B cell (primary cell): ENCODE measurements around the gene LPAR5. TPM values are rescaled to one million over a fixed set of nuclear protein-coding genes. Genes with fewer than 3 reads are reported as not detected.

ENCODE experiments used
- ATAC-seq: fragments of 200-7000 bp; cut with Tn5 transposase; one replicate; pipeline ENCODE4 v1.10.0; 2021; ENCODE audit warnings: low read depth, mild to moderate bottlenecking, moderate number of reproducible peaks, moderate library complexity
- CTCF ChIA-PET: fragments of 350-600 bp; sonication (Branson Sonifier 250); formaldehyde crosslinking; loops from one replicate; lab custom pipeline; 2021; ENCODE audit warnings: antibody characterized with exemption, inconsistent platforms; lab: Charles Lee
- POLR2A ChIA-PET: fragments of 350-600 bp; sonication (Branson Sonifier 250); formaldehyde crosslinking; loops from one replicate; lab custom pipeline; 2021; ENCODE audit warnings: antibody characterized with exemption; lab: Charles Lee
- DNase-seq: peaks from one replicate; pipeline ENCODE4 v3.0.0; 2013
- H2AFZ ChIP-seq: 2 replicates; pipeline ENCODE4 v1.6.1; 2012; ENCODE audit warnings: mild to moderate bottlenecking, low read depth, low read length; ENCODE audit not compliant: insufficient read depth, poor library complexity, severe bottlenecking
- H3K27ac ChIP-seq, 2 donors: 1 replicate in 1 of 2; 2 replicates in 1 of 2; pipeline ENCODE4 v1.5.1; 2012 to 2013; ENCODE audit warnings: low read length in 2 of 2, mild to moderate bottlenecking in 2 of 2, moderate library complexity in 1 of 2
- H3K27me3 ChIP-seq, 4 experiments: fragments of 200-600 bp in 1 of 4; sonication (generic) in 1 of 4; replicated peaks in 1 of 4; 1 replicate in 2 of 4; 2 replicates in 2 of 4; pipeline versions ENCODE4 v1.6.1 to v1.7.0; 2013 to 2016; ENCODE audit warnings: low read length in 3 of 4, mild to moderate bottlenecking in 2 of 4, mixed read lengths in 1 of 4, moderate library complexity in 1 of 4; ENCODE audit not compliant: insufficient read depth in 4 of 4, control insufficient read depth in 3 of 4; ENCODE audit errors: control extremely low read depth in 1 of 4
- H3K36me3 ChIP-seq, 2 experiments: replicated peaks in 1 of 2; 1 replicate in 1 of 2; 2 replicates in 1 of 2; pipeline versions ENCODE4 v1.6.1 to v1.7.1; 2013; ENCODE audit warnings: low read length in 1 of 2; ENCODE audit not compliant: insufficient read depth in 2 of 2, control insufficient read depth in 1 of 2; ENCODE audit errors: control extremely low read depth in 1 of 2, extremely low read depth in 1 of 2
- H3K4me1 ChIP-seq, 2 donors: fragments of 200-600 bp in 1 of 2; sonication (generic) in 1 of 2; 1 replicate in 1 of 2; 2 replicates in 1 of 2; pipeline versions ENCODE4 v1.5.1 to v1.6.1; 2013 to 2017; ENCODE audit warnings: low read length in 2 of 2; ENCODE audit not compliant: control insufficient read depth in 2 of 2, insufficient read depth in 2 of 2
- H3K4me2 ChIP-seq: replicated peaks from 2 replicates; pipeline ENCODE3; 2012; ENCODE audit warnings: mild to moderate bottlenecking, low read depth, low read length; ENCODE audit not compliant: poor library complexity, severe bottlenecking
- H3K4me3 ChIP-seq, 5 experiments: fragments of 200-600 bp in 1 of 5; sonication (generic) in 1 of 5; 1 replicate in 3 of 5; 2 replicates in 2 of 5; pipeline versions ENCODE4 v1.5.1 to v1.7.0; 2011 to 2016; ENCODE audit warnings: low read length in 4 of 5, mild to moderate bottlenecking in 4 of 5, low read depth in 2 of 5, control low read depth in 1 of 5, moderate library complexity in 1 of 5; ENCODE audit not compliant: insufficient read depth in 1 of 5; ENCODE audit errors: control extremely low read depth in 1 of 5, extremely low read depth in 1 of 5
- H3K79me2 ChIP-seq: fragments of 200-600 bp; sonication (generic); one replicate; pipeline ENCODE4 v1.6.0; 2016; ENCODE audit warnings: low read length; ENCODE audit not compliant: control insufficient read depth, insufficient read depth
- H3K9ac ChIP-seq: fragments of 200-600 bp; sonication (generic); 2 replicates; pipeline ENCODE4 v1.6.1; 2017; ENCODE audit warnings: mild to moderate bottlenecking, low read length, moderate library complexity
- H3K9me3 ChIP-seq, 3 donors: one replicate each; pipeline versions ENCODE4 v1.6.1 to v1.7.1; 2013; ENCODE audit warnings: low read length in 2 of 3; ENCODE audit not compliant: control insufficient read depth in 2 of 3, insufficient read depth in 1 of 3; ENCODE audit errors: control extremely low read depth in 1 of 3
- H4K20me1 ChIP-seq: 2 replicates; pipeline ENCODE4 v1.6.0; 2012; ENCODE audit warnings: mild to moderate bottlenecking, low read length; ENCODE audit not compliant: insufficient read depth, control insufficient read depth, poor library complexity, severe bottlenecking
- H3K27ac Mint-ChIP-seq: one replicate; pipeline ENCODE4 v1.8.0; 2021; ENCODE audit warnings: mixed read lengths
- H3K27me3 Mint-ChIP-seq: one replicate; pipeline ENCODE4 v1.8.0; 2021; ENCODE audit warnings: mixed read lengths
- H3K4me1 Mint-ChIP-seq: one replicate; pipeline ENCODE4 v1.8.0; 2021; ENCODE audit warnings: mixed read lengths
- H3K4me3 Mint-ChIP-seq: one replicate; pipeline ENCODE4 v1.8.0; 2021; ENCODE audit warnings: mixed read lengths
- H3K9me3 Mint-ChIP-seq: one replicate; pipeline ENCODE4 v1.8.0; 2022; ENCODE audit warnings: mixed read lengths; ENCODE audit not compliant: insufficient read depth
- CTCF ChIP-seq: fragments of 200-600 bp; IDR thresholded peaks from one replicate; pipeline ENCODE4 v1.8.0; 2022; ENCODE audit warnings: antibody characterized with exemption, mild to moderate bottlenecking
- EZH2 ChIP-seq: IDR thresholded peaks from 2 replicates; pipeline ENCODE4 v1.6.1; 2012; ENCODE audit warnings: borderline replicate concordance, low read depth, mild to moderate bottlenecking, moderate library complexity, low read length; ENCODE audit not compliant: insufficient read depth, poor library complexity, severe bottlenecking
- WGBS: methylation state at CpG from one replicate; pipeline ENCODE4 v1.1.5; 2013; ENCODE audit warnings: missing lambda C conversion rate; ENCODE audit not compliant: insufficient coverage; 5-methylcytosine and 5-hydroxymethylcytosine counted together
- intact Hi-C: fragments of 100-400 bp; cut with micrococcal nuclease; formaldehyde crosslinking; loops from one replicate; pipeline ENCODE4 v1.10.0; 2022
- polyA plus RNA-seq: library from polyadenylated mRNA; depleted of rRNA; stranded (reverse); fragments of >200 nt; gene quantifications from 2 replicates; pipeline ENCODE4 v1.2.3, GENCODE V29; 2012
- total RNA-seq, 2 donors: library from RNA; stranded (reverse); fragments of 120-200 nt in 1 of 2; gene quantifications; 1 replicate in 1 of 2; 2 replicates in 1 of 2; pipeline versions ENCODE4 v1.2.3 to v1.2.4, GENCODE V29; 2013 to 2022

LPAR5 gene
- total and polyA plus RNA-seq, 2 donors (not counting 1 experiment from before 2014, with no cell fraction given), result 29.0 to 59.6 TPM

DNA sequence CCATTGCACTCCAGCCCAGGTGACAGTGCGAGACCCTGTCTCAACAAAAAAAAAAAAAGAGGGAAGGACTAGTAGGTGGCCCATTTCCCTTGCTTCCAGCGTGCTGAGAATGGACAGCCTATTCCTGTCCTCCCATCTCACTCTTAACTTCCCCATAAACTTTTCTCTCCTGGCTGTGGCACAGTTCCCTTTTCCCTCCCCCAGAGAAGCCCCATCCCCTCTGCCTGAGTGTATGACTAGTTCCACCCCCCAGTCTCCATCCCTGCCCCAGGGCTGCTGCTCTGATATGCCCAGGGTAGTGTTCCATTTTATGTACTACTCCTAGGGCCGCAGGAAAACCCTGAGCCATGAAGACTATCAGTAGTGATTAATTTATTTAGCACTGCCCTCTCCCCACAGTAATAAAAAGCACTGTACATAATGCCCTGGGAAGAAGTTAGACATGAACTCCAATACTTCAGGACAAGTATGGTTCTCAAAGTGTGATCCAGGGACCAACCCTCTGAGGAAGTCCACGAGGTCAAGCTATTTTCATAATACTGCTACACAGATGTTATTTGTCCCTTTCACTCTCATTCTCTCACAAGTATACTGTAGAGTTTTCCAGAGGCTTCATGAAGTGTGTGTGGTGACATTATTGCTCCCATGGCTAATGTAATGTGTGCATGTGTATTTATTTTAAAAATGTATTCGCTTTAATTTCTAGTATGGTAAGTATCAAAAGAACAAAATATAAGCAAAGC lies 17.1 kb downstream of the LPAR5 start:
- Histone ChIP-seq H3K79me2 (peaks cover 57% of the 10 kb centered on the region), H3K36me3 (peaks cover 0 to 39% of the 10 kb centered on the region in 2 experiments), H3K27me3 (no peaks in the 10 kb centered on the region), H3K9ac (no peak overlapping the region), H4K20me1 (peaks cover 29% of the 10 kb centered on the region), H2AFZ (no peak overlapping the region), H3K4me1 (peaks cover 7 to 36% of the 10 kb centered on the region in 2 donors), H3K4me2 (no peak overlapping the region), H3K27ac (peak overlapping the region in 1 of 2 donors; percentile 60), H3K4me3 (no peak overlapping the region), H3K9me3 (no peaks in the 10 kb centered on the region)
- H3K9me3 Mint-ChIP-seq, result no peaks in the 10 kb centered on the region
- intact Hi-C loops, result no loop called here
- H3K27me3 Mint-ChIP-seq, result no peaks in the 10 kb centered on the region
- no peak for TF ChIP-seq CTCF
- no peak for TF ChIP-seq EZH2
- DNase-seq (no peak), ATAC-seq (no peak)
- H3K4me3 Mint-ChIP-seq, result no peak overlapping the region
- CTCF ChIA-PET, result interaction anchor here (0.9 to 6.5 kb wide), 12 partner anchors 15 to 135 kb away, joined by 3 to 58 read pairs (median 3); partner anchors contain the start of gene LPAR5
- POLR2A ChIA-PET, result interaction anchor here (0.6 to 2.4 kb wide), 3 partner anchors 17 to 170 kb away, joined by 3 to 12 read pairs (median 3); partner anchors contain the start of gene LPAR5
- peak overlapping the region; percentile 82 for H3K27ac Mint-ChIP-seq
- peaks cover 47% of the 10 kb centered on the region for H3K4me1 Mint-ChIP-seq
- 80% methylated on average over 3 of the region's 5 CpGs for WGBS

DNA sequence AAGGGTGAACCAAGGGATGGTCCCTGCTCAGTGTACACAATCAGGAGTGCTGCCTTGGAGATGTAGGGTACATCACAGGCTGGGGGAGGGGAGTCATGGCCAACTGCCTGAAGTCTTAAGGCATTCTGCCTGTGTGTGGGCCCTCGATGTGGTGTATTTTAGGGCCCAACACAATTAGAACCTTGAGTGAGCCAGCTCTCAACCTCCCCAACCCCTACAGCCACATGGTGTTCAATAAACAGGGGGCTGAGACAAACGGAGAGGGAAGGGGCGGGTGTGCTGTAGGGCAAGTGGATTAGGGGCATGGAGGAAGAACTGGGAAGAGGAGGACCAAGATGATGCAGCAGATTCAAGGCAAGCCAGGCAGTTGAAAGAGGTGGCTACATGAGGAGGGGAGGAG lies 20.0 kb downstream of the LPAR5 start:
- intact Hi-C loops, result loop anchor here (2.0 kb wide), 1 partner anchor 17 kb away; no protein-coding TSS in a partner anchor

More for the DNA sequence above, 20.0 kb downstream of the LPAR5 start:
- Mint-ChIP-seq H3K9me3 (no peaks in the 10 kb centered on the region), H3K4me3 (no peak overlapping the region), H3K27ac (peak overlapping the region; percentile 43), H3K4me1 (peaks cover 64% of the 10 kb centered on the region), H3K27me3 (no peaks in the 10 kb centered on the region)
- ChIA-PET POLR2A (interaction anchor here (0.8 to 1.5 kb wide), 3 partner anchors 20 to 45 kb away, joined by 3 to 4 read pairs (median 3); partner anchors contain the start of gene LPAR5), CTCF (interaction anchor here (0.9 to 3.3 kb wide), 9 partner anchors 11 to 108 kb away, joined by 3 to 18 read pairs (median 5); partner anchors contain the start of genes COPS7A, NOP2 and ZNF384)
- Histone ChIP-seq H2AFZ (no peak overlapping the region), H3K4me1 (peaks cover 32 to 59% of the 10 kb centered on the region in 2 donors), H4K20me1 (peaks cover 29% of the 10 kb centered on the region), H3K4me3 (no peak overlapping the region), H3K27ac (peak overlapping the region; percentile 2 to 60), H3K4me2 (no peak overlapping the region), H3K36me3 (peaks cover 0 to 22% of the 10 kb centered on the region in 2 experiments), H3K27me3 (no peaks in the 10 kb centered on the region), H3K9me3 (no peaks in the 10 kb centered on the region), H3K9ac (no peak overlapping the region), H3K79me2 (peaks cover 58% of the 10 kb centered on the region)
- TF ChIP-seq CTCF (no peak), EZH2 (no peak)
- DNase-seq (no peak), ATAC-seq (no peak)
- WGBS, result 100% methylated on average over 1 of the region's 3 CpGs
